Embryonic facial prominence (tissue), 1 donor: ENCODE data around the gene C3.

Experiments used
- DNase-seq: peaks from one replicate; pipeline ENCODE4 v3.0.0-alpha.2; 2016; ENCODE audit errors: extremely low spot score

Gene C3

GRCh38 chr19:6730941-6731670 is 10.7 kb upstream of the C3 start:
- DNase-seq: no peak

GRCh38 chr19:6730153-6730804 is 9.8 kb upstream of the C3 start:
- no peak for DNase-seq

DNA sequence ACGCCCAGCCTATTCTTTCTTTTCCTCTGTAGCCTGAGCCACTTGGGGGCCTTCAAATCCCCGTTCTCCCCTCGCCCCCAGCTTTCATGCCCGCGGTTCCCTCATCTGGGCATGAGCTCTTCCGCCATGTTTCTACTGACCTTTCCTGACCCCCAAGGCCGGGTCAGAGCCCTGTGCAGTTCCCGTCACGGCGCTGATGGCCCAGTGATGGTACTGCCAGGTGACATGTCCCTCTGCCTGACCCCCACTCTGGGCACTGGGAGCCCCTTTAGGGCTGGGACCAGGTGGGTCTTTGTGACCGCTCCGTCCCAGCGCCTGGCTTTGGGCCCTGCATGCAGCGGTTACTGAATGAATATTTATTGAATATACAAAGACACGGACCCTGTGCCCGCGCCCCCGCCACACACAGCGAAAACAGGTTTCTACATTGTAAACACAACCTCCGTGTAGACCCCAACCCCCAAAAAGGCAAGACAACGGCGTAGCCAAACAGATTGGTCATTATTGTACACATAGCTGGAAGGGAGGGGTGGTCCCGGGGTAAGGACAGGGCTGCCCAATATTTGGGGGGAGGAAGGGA is 9.2 kb upstream of the C3 start:
- DNase-seq: no peak

DNA sequence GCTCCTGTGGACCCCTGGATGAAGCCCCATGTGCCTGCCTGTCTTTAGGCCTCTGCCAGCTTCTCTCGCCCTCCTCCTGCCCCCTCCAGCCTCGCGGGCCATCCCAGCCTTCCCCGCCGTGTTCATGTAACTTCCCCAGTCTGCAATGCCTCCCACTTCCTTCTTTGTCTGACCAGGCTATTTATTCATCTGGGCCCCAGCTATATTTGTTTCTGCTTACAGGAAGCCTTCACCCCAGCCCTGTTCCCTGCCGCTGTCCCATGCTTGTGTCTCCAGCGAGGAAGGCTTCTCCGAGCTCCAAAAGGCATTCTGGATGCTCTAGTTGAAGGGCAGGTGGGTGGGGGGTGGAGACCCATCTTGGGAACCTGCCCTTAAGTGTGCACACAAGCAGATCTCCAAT is 7.9 kb upstream of the C3 start:
- DNase-seq: no peak

GRCh38 chr19:6725513-6726231 is 5.2 kb upstream of the C3 start:
- no peak for DNase-seq

DNA sequence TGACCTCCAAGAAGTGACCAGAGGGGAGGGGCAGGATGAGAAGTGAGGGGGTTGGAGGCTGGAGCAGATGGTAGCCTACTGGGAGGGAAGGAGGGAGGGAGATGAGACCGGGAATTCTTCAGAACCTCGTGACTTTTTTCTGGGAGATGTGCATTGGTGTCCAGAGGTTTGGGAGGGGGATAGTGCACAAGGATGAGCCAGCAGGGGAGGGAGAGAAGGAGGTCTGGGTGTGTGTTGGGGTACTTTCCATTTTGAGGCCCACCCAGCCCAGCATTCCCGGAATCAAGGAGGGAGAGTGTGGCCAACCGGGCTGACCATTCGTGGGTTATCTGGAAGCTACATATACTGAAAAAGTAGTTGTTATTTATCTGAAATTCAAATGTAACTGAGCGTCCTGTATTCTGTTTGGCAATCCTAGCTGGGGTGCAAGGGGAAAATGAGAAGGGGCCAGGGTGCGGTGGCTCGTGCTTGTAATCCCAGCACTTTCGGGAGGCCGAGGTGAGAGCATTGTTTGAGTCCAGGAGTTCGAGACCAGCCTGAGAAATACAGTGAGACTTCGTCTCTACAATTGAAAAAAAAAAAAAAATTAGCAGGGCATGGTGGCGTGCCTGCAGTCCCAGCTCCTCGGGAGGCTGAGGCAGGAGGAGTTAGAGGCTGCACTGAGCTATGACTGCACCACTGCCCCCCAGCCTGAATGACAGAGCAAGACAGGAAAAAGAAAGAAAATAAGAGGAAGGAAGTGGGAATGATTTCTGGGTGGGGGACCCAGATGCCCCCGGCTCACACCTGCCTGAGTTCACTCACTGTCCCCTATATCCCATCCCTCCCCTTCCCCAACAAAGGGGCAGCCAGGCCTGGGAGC is 4.4 kb upstream of the C3 start:
- no peak for DNase-seq

GRCh38 chr19:6723738-6724137 is 3.3 kb upstream of the C3 start:
- no peak for DNase-seq

- DNase-seq: no peak
Observed at GRCh38 chr19:6723108-6723618, 2.7 kb upstream of the C3 start.

- no peak for DNase-seq
Observed at GRCh38 chr19:6721773-6722172, 1.3 kb upstream of the C3 start.

- no peak for DNase-seq
Observed at GRCh38 chr19:6721138-6721474, 656 bp upstream of the C3 start.

GRCh38 chr19:6719992-6720368 is 470 bp downstream of the C3 start:
- no peak for DNase-seq

DNA sequence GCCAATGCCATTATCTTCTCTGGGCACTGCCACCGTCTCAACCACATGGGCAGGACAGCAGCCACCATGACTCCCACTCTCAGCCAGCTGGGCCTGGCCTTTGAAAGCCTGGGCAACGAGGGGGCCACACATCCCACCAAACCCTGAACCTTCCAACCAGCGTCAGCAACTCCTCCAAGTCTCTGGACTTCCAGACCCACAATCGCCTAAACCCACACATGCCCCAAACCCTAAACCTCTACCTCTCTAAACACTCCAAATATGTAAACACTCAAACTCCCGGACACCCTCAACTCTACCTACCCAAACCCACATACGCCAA is 949 bp downstream of the C3 start:
- DNase-seq: no peak

DNA sequence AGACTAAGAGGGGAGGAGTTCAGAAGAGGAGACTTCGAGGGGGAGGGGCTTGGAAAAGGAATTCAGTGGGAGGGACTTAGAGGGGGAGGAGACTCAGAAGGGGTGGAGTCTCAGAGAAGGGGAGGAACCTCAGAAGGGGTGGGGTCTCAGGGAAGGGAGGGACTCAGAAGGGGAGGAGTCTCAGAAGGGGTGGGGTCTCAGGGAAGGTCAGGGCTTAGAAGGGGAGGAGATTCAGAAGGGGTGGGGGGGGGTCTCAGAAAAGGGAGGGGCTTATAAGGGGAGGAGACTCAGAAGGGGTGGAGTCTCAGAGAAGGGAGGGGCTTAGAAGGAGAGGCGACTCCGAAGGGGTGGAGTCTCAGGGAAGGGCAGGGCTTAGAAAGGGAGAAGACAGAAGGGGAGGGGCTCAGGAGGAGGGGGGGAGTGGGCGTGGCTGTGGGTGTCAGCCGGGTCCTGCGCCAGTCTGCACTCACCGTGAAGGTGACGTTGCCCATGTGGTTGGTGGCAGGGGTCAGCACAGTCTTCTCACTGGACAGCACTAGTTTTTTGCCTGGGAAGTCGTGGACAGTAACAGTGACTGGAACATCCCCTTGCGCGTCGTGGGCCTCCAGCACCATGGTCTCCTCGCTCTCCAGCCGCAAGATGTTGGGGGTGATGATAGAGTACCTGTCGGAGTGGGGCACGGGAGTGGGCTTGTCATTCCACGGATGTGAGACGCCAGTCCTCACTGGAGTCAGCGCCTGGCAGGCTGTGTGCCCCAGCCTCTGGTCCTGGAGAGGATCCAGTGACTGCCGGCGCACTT is 1.5 kb downstream of the C3 start:
- no peak for DNase-seq

DNA sequence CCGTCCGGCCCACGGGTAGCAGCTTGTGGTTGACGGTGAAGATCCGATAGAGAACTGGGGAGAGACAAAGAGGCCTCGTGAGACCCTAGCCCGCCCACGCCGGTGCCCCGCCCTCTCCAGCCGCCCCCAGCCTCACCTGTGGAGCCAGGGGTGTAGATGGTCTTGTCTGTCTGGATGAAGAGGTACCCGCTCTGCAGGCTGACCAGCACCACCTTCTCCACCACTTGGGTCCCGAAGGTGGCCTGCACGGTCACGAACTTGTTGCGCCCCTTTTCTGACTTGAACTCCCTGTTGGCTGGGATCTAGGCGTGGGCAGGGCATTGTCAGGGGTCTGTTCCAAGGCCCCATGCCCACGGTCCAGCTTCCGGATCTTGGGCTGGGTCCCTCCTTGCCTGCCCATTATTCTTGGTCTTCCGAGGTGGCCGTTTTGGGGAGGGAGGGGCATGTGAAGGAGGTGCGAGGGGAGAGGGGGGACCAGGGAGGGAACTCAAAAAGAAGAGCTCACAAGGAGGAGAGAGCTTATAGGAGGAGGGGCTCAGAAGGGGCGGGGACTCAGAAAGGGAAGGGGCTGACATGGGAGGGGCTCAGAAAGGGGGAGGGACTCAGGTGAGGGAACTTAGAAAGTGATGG is 2.2 kb downstream of the C3 start:
- DNase-seq: no peak

GRCh38 chr19:6717441-6717971 is 2.9 kb downstream of the C3 start:
- DNase-seq: no peak

GRCh38 chr19:6717036-6717435 is 3.4 kb downstream of the C3 start:
- no peak for DNase-seq

DNA sequence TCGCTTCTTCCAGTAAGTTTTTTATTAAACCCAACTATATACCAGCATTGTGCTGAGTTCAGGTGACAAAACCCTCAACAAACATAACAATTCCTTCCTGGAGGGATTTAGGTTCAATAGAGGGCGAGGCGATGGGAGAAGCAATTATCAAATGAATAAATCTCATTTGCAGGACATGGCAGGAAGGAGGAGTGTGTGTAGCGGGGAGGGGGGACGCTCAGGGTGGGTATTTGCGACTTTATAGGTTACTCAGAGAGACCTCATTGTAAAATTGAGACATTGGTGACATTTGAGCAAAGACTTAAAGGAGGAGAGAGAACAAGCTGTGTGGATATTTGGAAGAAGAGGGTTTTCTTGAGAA is 3.9 kb downstream of the C3 start:
- no peak for DNase-seq

- no peak for DNase-seq
Observed at GRCh38 chr19:6714749-6715555, 5.5 kb downstream of the C3 start.
